Thoracic aorta (tissue), 2 donors: ENCODE data around the gene EID1. TPM values are rescaled to one million over a fixed set of nuclear protein-coding genes. Genes with fewer than 3 reads are reported as not detected.

ENCODE experiments used
- ATAC-seq: fragments of 150-250 bp; one replicate; pipeline ENCODE4 v1.8.0; 2017; ENCODE audit warnings: low read depth; ENCODE audit not compliant: insufficient number of reproducible peaks, low FRiP score
- DNase-seq: peaks from one replicate; pipeline ENCODE4 v3.0.0-alpha.2; 2020; ENCODE audit warnings: low spot score
- H3K27ac ChIP-seq, 2 donors: fragments of 200-600 bp; sonication (generic); 1 replicate in 1 of 2; 2 replicates in 1 of 2; pipeline ENCODE4 v1.5.1; 2016; ENCODE audit warnings: mild to moderate bottlenecking in 2 of 2, moderate library complexity in 2 of 2
- H3K27me3 ChIP-seq: fragments of 200-600 bp; sonication (generic); replicated peaks from 2 replicates; pipeline ENCODE4 v1.6.0; 2016; ENCODE audit warnings: mild to moderate bottlenecking; ENCODE audit not compliant: insufficient read depth
- H3K36me3 ChIP-seq: fragments of 200-600 bp; sonication (generic); one replicate; pipeline ENCODE4 v1.5.1; 2016
- H3K4me1 ChIP-seq, 2 donors: fragments of 200-600 bp; sonication (generic); 1 replicate in 1 of 2; 2 replicates in 1 of 2; pipeline versions ENCODE4 v1.5.1 to v1.6.0; 2016; ENCODE audit warnings: low read depth in 2 of 2, mild to moderate bottlenecking in 1 of 2; ENCODE audit not compliant: control insufficient read depth in 1 of 2
- H3K4me3 ChIP-seq: fragments of 200-600 bp; sonication (generic); 2 replicates; pipeline ENCODE4 v1.5.1; 2016; ENCODE audit warnings: mild to moderate bottlenecking
- H3K9me3 ChIP-seq: fragments of 200-600 bp; sonication (generic); 2 replicates; pipeline ENCODE4 v1.5.1; 2016
- total RNA-seq, 2 donors: library from RNA; depleted of rRNA; stranded (reverse); fragments of >200 nt; gene quantifications; one replicate each; pipeline versions ENCODE4 v1.1.0 to v1.2.3, GENCODE V29; 2016
- TF ChIP-seq, protein P1 (sequence below): fragments of 200-600 bp; sonication (generic); IDR thresholded peaks from one replicate; pipeline ENCODE4 v1.5.1; 2019; ENCODE audit warnings: antibody characterized with exemption

EID1 gene
- total RNA-seq, 2 donors from 2014 or later, result 212 to 227 TPM

- TF ChIP-seq, protein P1, sequence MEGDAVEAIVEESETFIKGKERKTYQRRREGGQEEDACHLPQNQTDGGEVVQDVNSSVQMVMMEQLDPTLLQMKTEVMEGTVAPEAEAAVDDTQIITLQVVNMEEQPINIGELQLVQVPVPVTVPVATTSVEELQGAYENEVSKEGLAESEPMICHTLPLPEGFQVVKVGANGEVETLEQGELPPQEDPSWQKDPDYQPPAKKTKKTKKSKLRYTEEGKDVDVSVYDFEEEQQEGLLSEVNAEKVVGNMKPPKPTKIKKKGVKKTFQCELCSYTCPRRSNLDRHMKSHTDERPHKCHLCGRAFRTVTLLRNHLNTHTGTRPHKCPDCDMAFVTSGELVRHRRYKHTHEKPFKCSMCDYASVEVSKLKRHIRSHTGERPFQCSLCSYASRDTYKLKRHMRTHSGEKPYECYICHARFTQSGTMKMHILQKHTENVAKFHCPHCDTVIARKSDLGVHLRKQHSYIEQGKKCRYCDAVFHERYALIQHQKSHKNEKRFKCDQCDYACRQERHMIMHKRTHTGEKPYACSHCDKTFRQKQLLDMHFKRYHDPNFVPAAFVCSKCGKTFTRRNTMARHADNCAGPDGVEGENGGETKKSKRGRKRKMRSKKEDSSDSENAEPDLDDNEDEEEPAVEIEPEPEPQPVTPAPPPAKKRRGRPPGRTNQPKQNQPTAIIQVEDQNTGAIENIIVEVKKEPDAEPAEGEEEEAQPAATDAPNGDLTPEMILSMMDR, result no peak
- Histone ChIP-seq H3K9me3 (no peaks in the 10 kb centered on the region), H3K27ac (no peak overlapping the region), H3K4me3 (no peak overlapping the region), H3K36me3 (no peaks in the 10 kb centered on the region), H3K4me1 (no peaks in the 10 kb centered on the region), H3K27me3 (no peaks in the 10 kb centered on the region)
- DNase-seq (no peak), ATAC-seq (peak; percentile 20)
Measured at GRCh38 chr15:48916721-48917120, 38.8 kb downstream of the EID1 start.

GRCh38 chr15:48922046-48922445 lies 44.1 kb downstream of the EID1 start:
- H3K9me3 ChIP-seq, result no peaks in the 10 kb centered on the region
- no peaks in the 10 kb centered on the region for H3K27me3 ChIP-seq
- H3K36me3 ChIP-seq, result no peaks in the 10 kb centered on the region
- DNase-seq (no peak), ATAC-seq (no peak)
- TF ChIP-seq, protein P1, result no peak
- no peak overlapping the region for H3K4me3 ChIP-seq
- no peaks in the 10 kb centered on the region for H3K4me1 ChIP-seq
- no peak overlapping the region for H3K27ac ChIP-seq

DNA sequence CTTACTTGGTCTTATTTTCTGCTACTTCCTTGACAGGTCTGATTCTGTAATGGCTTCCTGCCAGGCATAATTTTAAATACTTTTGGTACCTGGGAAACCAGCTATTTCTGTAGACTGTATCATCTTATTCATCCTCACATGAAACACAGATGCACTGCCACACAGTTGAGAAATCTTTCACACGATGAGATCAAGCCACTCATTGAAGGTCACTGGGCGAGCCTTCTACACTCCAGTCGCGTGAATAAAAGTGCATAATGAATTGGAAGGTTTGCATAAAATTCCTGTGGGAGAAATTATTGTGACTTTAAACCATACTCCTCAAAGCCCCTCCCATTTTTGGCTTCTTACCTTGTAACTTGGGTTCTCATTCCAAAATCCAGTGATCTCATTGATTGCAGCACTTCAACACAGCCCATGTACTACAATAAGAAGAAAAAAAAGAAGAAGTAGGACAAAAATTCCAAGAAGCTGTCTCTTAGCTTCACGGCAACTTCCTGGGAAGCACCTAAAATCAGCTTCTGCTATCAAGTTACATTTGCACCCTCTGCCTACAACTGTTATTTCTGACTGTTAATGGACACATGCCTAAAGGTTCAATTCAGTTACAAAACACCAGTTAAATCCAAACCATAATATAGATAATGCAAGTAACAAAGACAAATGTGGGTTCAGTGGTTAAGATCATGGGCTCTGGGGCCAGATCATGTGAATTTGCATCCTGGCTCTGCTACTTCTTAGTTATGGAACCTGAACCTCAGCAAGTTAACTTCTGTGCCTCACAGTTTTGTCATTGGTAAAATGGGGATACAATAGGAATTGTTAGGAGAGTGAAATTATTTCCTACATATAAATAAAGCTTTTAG lies 46.8 kb downstream of the EID1 start:
- no peak for ATAC-seq
- DNase-seq, result no peak
- H3K27ac ChIP-seq, result no peak overlapping the region

DNA sequence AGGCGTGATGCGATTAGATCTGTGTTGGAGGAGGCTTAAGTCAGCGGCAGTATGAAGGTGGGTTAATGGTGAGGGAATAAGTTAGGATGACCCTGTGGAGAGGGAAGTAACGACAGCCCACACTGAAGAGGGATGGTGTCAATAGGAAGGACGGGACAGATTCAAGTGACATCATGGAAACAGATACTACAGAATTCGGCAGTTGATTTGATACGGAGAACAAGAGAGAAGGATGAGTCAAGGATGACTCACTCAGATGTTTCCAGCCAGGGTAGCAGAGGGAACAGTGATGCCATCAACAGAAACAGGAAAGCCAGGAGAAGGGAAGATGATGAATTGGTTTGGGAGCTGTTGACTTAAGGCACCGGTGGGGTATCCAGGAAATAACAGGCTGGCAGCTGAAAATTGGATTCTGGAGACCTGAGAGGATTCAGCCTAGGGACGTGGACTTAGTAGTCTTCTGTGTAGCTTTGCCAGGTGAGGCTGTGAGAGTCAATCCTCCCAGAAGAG lies 47.8 kb downstream of the EID1 start:
- no peak overlapping the region for H3K27ac ChIP-seq
- H3K27me3 ChIP-seq, result no peaks in the 10 kb centered on the region
- peaks cover 0 to 4% of the 10 kb centered on the region in 2 donors for H3K4me1 ChIP-seq
- ATAC-seq (no peak), DNase-seq (no peak)
- TF ChIP-seq, protein P1, result no peak
- no peak overlapping the region for H3K4me3 ChIP-seq
- no peaks in the 10 kb centered on the region for H3K9me3 ChIP-seq
- no peaks in the 10 kb centered on the region for H3K36me3 ChIP-seq

More for the DNA sequence above, 46.8 kb downstream of the EID1 start:
- Histone ChIP-seq H3K36me3 (no peaks in the 10 kb centered on the region), H3K4me3 (no peak overlapping the region), H3K9me3 (no peaks in the 10 kb centered on the region), H3K4me1 (peaks cover 0 to 4% of the 10 kb centered on the region in 2 donors), H3K27me3 (no peaks in the 10 kb centered on the region)
- TF ChIP-seq, protein P1, result no peak

DNA sequence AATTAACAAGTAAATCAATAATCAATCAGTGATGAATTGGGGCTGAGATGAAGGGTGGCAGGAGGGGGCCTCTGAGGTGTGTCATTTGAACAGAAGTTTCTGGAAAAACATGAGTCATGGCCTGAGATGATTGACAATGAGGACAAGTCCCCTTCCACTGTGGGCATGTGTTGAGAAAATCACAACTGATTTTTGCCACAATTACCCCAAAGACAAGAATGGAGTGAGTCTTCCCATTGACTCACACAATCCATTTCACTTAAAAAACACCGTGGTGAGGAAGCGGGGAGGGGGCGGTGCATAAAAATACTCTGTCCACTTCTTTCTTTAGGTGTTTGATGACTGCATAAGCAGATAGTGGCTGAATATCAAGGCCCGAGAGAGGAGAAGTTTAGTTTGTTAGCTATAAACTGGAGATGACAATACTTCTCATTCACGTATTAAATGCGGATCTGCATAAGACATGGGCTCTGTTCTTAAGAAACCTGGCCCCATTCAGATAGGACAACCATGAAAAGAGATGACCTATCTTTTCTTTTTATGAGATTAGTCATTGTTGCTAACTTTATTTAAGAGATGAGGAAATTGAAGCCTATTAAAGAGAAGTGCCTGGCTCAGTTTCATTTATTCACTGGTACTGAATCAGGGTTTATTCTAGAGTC lies 51.1 kb downstream of the EID1 start:
- Histone ChIP-seq H3K27me3 (no peaks in the 10 kb centered on the region), H3K4me3 (no peak overlapping the region), H3K9me3 (no peaks in the 10 kb centered on the region), H3K36me3 (no peaks in the 10 kb centered on the region), H3K4me1 (peaks cover 0 to 4% of the 10 kb centered on the region in 2 donors), H3K27ac (peak overlapping the region in 1 of 2 donors; percentile 15)
- DNase-seq, result no peak
- TF ChIP-seq, protein P1, result no peak
- no peak for ATAC-seq
